Cerebellar nuclear complex (tissue), 1 donor: Measurements from ENCODE around the gene EHD4.

Experiments
- DNase-seq, 2 experiments: peaks; one replicate each; lab custom pipeline; 2025; lab: John Stamatoyannopoulos, UW

Gene EHD4

GRCh38 chr15:41881086-41881485 is 91.3 kb downstream of the EHD4 start:
- no peak for DNase-seq

DNA sequence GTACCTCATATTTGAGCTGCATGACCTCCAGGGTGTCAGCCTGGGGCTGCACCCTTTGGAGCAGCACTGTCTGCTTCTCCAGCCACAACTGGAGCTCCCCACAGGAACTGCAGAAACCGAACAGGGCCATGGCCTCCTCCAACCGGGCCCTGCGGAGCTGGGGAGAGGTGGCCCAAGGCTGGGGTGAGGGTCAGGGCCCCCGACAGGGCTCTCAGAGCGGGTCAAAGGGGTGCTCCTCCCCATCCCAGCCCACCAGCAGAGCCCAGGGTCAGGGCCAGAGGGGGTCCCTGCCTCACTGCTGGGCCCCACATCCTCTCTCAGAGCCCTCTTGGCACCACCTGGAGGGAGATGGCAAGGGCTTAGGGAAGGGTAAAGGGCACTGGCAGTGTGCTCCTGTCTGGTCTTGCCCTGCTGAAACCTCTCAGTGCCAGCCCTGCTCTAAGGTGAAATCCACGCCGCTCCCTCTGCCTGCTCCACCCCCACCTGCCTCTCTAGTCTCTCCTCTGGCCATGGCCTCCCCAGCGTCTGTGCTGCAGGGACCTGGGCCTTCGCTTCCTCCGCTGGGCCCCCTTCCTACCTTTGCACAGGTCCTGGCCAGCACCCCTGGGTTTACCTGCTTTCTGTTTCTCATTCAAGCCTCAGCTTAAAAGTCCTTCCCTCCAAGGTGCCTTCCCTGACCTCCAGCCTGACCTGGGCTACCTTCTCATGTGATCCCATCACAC is 92.0 kb downstream of the EHD4 start:
- DNase-seq: no peak

DNA sequence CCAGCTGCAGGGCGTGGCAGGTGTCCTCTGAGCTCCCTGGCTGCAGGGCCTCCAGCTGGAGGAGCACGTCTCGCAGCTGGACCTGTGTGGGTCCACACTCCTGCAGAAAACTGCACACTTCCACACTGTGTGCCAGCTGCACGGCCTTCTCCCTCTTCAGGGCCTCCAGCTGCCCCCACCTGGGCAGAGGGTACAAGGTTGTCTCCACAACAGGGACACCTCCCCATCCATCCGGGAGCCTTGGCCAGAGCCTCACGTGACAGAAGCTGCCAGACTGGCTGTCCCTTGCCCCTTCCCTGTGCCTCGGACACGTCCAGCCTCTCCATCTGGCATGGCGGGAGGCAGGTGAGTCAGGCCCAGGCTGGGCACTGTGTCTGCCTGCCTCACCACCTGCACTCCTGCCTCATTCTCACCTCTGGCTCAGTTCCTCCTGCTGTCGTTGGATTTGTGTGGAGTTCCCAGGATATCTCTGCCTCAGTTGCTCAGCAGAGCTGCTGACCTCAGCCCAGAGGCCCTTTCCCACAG is 93.0 kb downstream of the EHD4 start:
- DNase-seq: peak in 1 of 2 experiments; percentile 65

DNA sequence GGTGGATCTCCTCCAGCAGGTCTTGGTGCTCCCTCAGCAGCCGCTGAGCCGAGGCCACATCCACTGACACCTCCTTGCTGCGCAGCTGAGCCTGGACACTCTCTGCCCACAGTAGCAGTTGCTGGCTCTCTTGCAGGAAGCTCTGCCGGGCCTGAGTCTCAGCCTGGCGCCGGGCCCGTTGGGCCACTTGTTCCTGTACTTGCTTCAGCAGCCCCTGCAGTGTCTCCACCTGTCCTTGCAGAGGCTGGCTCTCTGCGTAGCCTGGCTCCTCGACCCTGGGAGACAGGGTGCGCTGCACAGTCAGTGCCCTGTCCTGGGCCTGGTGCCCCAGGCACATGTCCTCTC is 94.0 kb downstream of the EHD4 start:
- peak; percentile 91 to 95 for DNase-seq

- DNase-seq: no peak
These were observed 94.6 kb downstream of the EHD4 start for GRCh38 chr15:41877631-41878354.

GRCh38 chr15:41876689-41877088 is 95.7 kb downstream of the EHD4 start:
- DNase-seq: no peak

- DNase-seq: no peak
These were observed 96.3 kb downstream of the EHD4 start for GRCh38 chr15:41876007-41876406.

GRCh38 chr15:41874736-41875135 is 97.6 kb downstream of the EHD4 start:
- DNase-seq: no peak

GRCh38 chr15:41873711-41874110 is 98.6 kb downstream of the EHD4 start:
- no peak for DNase-seq

DNA sequence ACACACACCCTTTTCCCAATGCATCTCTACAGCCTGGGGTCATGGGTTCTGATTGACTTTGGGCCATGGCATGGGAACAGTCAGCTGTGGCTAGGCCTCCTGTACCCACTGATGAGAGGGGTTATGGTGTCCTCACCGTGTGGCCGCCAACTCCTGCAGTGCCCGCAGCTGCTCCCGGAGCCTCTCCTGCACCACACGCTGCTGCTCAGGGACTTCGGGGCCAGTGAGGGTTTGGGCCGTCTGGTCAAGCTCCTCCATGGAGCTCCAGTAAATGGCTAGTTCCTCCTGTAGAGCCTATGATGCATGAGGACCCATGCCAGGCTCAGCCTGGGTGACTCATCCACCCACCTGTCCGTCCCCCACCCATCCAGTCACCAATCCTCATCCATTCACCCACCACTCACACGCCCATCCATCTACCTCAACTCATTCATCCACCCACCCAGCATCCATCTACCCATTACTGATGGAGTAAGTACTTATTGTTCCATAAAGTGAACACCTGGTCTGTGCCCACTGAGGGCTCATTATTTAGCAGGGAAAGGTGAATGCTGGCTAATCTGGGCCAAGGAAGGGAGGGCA is 100.1 kb downstream of the EHD4 start:
- no peak for DNase-seq

DNA sequence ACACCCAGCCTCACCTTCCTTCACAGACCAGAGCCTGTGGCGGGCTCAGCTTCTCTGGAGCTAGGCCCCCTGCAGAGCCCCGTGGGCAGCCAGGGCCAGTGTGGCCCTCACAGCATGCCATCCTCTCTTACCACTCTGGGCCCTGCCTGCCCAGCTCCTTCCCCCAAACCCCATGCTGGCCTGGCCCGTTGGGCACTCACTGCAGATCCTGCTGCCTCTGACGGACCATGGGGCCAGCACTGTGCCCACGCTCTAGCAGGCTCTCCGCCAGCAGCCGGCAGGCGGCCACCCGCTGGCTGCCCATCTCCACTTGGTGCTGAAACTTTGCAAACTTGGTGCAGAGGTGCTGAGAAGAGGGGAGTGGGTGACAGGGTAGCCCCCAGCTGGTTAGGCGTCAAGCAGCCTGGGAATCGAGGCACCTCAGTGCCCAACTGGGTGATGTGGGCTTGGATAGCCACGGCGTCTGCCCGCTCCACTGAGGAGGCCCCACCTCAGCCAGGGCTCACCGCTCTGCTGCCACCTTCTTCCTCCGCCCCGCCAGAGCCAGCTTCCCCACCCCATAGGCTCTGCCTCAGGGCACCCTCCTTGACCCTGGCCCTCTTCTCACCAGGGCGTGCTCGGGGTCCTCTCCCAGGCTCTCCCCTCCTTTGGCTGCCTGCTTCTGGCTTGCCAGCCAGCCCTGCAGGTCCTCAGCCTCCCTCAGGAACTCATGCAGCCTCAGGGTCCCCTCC is 101.0 kb downstream of the EHD4 start:
- DNase-seq: no peak

DNA sequence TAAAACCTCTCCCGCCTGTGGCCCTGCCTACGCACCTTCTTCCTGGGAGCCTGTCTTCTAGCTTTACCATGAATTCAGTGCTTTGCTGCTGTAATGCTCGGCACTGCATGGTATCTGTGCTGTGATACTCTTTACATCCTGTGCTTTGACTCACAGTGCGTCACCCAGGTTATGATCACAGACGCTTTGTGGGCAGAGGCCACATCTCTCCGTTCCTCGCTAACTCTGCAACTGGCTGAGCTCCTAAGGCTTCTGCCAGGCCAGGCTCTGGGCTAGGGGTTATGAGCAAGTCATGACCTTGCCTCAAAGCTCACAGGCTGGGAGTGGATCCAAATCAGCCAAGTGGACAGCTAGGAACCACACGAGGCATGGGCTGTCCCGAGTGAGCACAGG is 101.7 kb downstream of the EHD4 start:
- DNase-seq: no peak

GRCh38 chr15:41869770-41870688 is 102.3 kb downstream of the EHD4 start:
- no peak for DNase-seq

DNA sequence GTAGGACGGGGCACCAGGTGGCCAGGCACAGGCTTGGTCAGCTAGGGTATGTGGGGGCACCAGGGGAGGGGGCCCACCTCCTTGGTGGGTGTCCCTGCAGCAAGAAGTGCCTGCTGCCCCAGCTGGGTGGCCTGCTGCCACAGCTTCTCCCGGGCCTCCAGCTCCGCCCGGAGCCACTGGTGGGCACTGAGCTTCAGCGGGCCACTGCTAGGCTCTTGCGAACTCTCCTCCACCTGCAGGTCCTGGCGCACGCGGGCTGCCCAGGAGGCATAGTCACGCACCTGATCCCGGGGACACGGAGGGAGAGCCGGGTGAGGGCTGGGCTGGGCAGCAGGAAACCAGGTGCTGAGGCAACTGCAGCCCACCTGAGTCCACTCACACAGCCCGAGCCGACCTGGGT is 104.0 kb downstream of the EHD4 start:
- DNase-seq: no peak

- DNase-seq: no peak
These were observed 105.3 kb downstream of the EHD4 start for GRCh38 chr15:41866872-41867579.

DNA sequence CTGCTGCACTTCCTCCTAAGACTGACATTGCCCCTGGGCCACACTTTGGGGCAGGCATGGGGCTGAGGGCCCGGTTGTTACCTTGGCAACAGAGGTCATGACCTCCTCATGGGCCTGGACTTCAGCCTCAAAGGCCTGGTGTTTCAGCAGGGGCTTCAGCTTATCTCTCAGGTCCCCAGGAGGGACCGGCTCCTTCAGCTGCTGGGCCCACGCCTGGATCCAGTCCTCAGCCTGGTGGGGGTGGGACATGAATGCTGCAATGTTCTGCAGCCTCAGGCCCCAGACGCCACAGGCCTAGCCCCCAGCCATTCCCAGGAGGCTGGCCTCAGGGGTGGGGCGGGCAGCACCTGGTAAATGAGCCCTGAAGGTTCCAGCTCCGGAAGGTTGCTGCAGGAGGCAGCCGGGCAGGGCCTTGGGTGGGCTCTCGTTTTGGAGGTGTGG is 106.1 kb downstream of the EHD4 start:
- DNase-seq: no peak

DNA sequence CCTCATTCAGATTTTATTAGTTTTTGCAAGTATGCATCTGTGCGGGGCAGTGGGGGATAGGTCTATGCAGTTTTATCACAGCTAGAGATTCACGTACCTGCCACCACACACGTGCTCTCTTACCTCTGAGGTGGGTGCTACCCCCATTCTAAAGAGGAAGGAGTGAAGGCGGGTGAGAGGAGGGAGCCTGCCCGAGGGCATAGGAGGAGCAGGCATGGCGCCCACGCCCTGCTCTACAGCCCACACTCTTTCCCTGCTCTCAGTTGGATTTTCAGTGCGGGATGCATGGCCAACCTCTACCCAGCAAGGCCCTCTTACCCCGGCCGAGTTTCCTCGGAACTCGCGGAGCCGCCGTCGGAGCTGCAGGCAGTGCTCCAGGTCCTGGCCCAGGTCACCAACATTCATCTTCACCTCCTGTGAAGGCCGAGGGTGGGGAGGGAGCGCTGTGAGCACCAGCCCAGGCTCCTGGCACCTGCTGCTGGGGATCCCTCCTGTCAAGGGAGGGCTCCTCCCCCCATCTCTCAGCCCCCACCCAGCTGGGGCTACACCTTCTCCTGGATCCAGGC is 106.8 kb downstream of the EHD4 start:
- DNase-seq: no peak

DNA sequence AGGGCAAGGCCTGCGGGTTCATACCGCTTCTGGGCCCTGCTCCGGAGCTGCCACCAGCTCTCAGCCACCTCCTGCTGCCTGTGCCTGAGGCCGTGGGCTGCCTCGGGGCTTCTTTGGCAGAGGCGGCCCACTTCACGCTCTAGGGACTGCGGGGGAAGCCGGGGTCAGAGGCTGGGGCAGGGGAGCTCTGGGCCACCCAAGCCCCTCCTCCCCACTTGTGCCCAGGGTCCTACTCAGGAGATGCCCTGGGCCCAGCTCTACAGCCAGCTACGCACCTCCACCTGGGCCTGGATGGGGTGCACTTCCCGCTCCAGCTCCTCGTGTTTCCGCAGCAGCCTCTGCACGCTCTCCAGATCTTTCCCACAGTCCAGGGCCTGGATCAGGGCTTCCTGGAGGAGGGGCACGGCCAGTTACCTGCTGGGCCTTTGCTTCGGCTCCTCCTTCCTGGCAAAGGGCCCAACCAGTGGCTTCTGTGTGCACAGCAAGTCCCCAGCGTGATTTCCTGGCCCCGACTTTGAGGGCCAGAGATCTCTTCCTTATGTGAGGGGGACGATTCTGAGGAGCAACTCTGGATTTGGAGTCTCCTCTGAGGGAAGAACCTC is 109.7 kb downstream of the EHD4 start:
- no peak for DNase-seq

- DNase-seq: no peak
These were observed 110.5 kb downstream of the EHD4 start for GRCh38 chr15:41861736-41862356.
